ENCODE results near the gene VEGFD. TPM values are rescaled to one million over a fixed set of nuclear protein-coding genes. Genes with fewer than 3 reads are reported as not detected.

VEGFD gene
- total RNA-seq (2014; rRNA removed; shearing (Covaris generic)): not detected in 2 replicates

GRCh38 chrX:15384304-15384703 lies at the start of gene VEGFD:
Gene VEGFD (minus strand): TSS chrX:15384413. CDS start chrX:15383946, 467 bp downstream.

GRCh38 chrX:15335135-15336022 lies 48.8 kb downstream of the VEGFD start, which contains the start of gene PIGA:
Gene PIGA (minus strand): TSS chrX:15335523. CDS start chrX:15331930, 3,593 bp downstream.

GRCh38 chrX:15315509-15315908 lies 68.7 kb downstream of the VEGFD start, which contains the start of gene ASB11:
Gene ASB11 (minus strand): TSS chrX:15315640. CDS start chrX:15315605, 35 bp downstream.

Other genes with a start within 250 kb of the VEGFD start
- 20.6 and 25.1 TPM in 2 replicates for gene ASB9, start 114.3 kb downstream of the VEGFD start, total RNA-seq (2014; rRNA removed; shearing (Covaris generic))
- not detected in 2 replicates for gene ASB11, start 68.8 kb downstream of the VEGFD start, total RNA-seq (2014; rRNA removed; shearing (Covaris generic))
- 11.4 and 12.3 TPM in 2 replicates for gene PIGA, start 48.9 kb downstream of the VEGFD start, total RNA-seq (2014; rRNA removed; shearing (Covaris generic))
- 46.6 and 46.8 TPM in 2 replicates for gene PIR, start 108.9 kb upstream of the VEGFD start, total RNA-seq (2014; rRNA removed; shearing (Covaris generic))
- gene BMX, start 116.4 kb upstream of the VEGFD start, total RNA-seq (2014; rRNA removed; shearing (Covaris generic)): 2.1 and 2.3 TPM in 2 replicates
- gene ACE2, start 216.5 kb upstream of the VEGFD start, total RNA-seq (2014; rRNA removed; shearing (Covaris generic)): 0.15 TPM in 1 of 2 replicates, not detected in the other

Data from A375 (cell line).